GM10266 (cell line): ENCODE measurements around the gene ADAM12.

Experiments used
- DNase-seq: peaks from one replicate; pipeline ENCODE4 v3.0.0; 2012; ENCODE audit errors: extremely low spot score
- CTCF ChIP-seq: IDR thresholded peaks from 2 replicates; pipeline ENCODE4 v1.5.1; 2012; ENCODE audit warnings: mild to moderate bottlenecking, low read depth; ENCODE audit not compliant: control insufficient read depth, insufficient read depth; ENCODE audit errors: missing control alignments

Gene ADAM12

DNA sequence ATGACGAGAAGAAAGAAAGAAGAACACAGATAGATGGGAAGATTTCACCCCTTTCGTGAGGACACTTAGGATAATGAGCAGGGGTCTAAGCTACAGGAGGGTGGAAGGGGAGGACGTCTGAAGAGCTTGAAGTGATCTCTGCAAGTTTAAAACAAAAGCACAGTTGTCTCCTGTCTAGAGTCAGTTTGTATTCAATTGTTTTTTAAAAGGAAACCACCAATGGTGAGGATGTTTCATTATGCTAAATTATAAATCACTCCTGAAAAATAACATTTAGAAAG is 85.9 kb downstream of the ADAM12 start:
- TF ChIP-seq CTCF: no peak
- DNase-seq: no peak

GRCh38 chr10:126301701-126302475 is 86.4 kb downstream of the ADAM12 start:
- no peak for DNase-seq
- TF ChIP-seq CTCF: no peak

- no peak for TF ChIP-seq CTCF
- no peak for DNase-seq
Measured at GRCh38 chr10:126294451-126294850, 93.8 kb downstream of the ADAM12 start.

- DNase-seq: no peak
- TF ChIP-seq CTCF: no peak
Measured at GRCh38 chr10:126290232-126290631, 98.0 kb downstream of the ADAM12 start.

GRCh38 chr10:126288547-126289493 is 99.5 kb downstream of the ADAM12 start:
- TF ChIP-seq CTCF: no peak
- no peak for DNase-seq

- TF ChIP-seq CTCF: no peak
- no peak for DNase-seq
Measured at GRCh38 chr10:126286256-126286780, 102.0 kb downstream of the ADAM12 start.
